Left ventricle myocardium inferior (tissue), 1 donor: ENCODE results near the gene PRKACG. TPM values are rescaled to one million over a fixed set of nuclear protein-coding genes. Genes with fewer than 3 reads are reported as not detected.

ENCODE experiments used
- DNase-seq: peaks from one replicate; pipeline ENCODE4 v3.0.0-alpha.2; 2020
- H3K27ac ChIP-seq: fragments of 200-600 bp; replicated peaks from 2 replicates; pipeline ENCODE4 v1.8.0; 2021
- H3K27me3 ChIP-seq: fragments of 200-600 bp; 2 replicates; pipeline ENCODE4 v1.8.0; 2021; ENCODE audit warnings: low read depth
- H3K36me3 ChIP-seq: fragments of 200-600 bp; 2 replicates; pipeline ENCODE4 v1.8.0; 2021
- H3K4me1 ChIP-seq: fragments of 200-600 bp; 2 replicates; pipeline ENCODE4 v1.8.0; 2021
- H3K4me3 ChIP-seq: fragments of 200-600 bp; 2 replicates; pipeline ENCODE4 v1.8.0; 2021; ENCODE audit warnings: mild to moderate bottlenecking, moderate library complexity
- H3K9me3 ChIP-seq: fragments of 200-600 bp; replicated peaks from 2 replicates; pipeline ENCODE4 v1.8.0; 2021
- CTCF ChIP-seq: fragments of 200-600 bp; IDR thresholded peaks from 2 replicates; pipeline ENCODE4 v1.8.0; 2021; ENCODE audit warnings: antibody characterized with exemption, mild to moderate bottlenecking, borderline replicate concordance
- intact Hi-C: fragments of 100-400 bp; cut with micrococcal nuclease; formaldehyde crosslinking; loops from one replicate; pipeline ENCODE4 v1.11.0; 2022
- total RNA-seq: library from RNA; stranded (reverse); fragmentation: NEBNext Ultra II Directional; extraction: Animal tissue kit (Norgen Biotek cat#: 25700); gene quantifications from one replicate; pipeline ENCODE4 v1.2.1, GENCODE V29; 2021
- donor health status: DM: no; HTN: yes; CAD: no; lungs with severe emphysema.

The PRKACG gene
- total RNA-seq, 1 donor from 2014 or later = not detected

GRCh38 chr9:68975365-68976043 is 38.4 kb downstream of the PRKACG start:
- H3K36me3 ChIP-seq = no peaks in the 10 kb centered on the region
- H3K27ac ChIP-seq = peak overlapping the region; percentile 79
- no peaks in the 10 kb centered on the region for H3K9me3 ChIP-seq
- intact Hi-C loops = no loop called here
- H3K4me1 ChIP-seq = peaks cover 38% of the 10 kb centered on the region
- no peaks in the 10 kb centered on the region for H3K27me3 ChIP-seq
- no peak for TF ChIP-seq CTCF
- peak overlapping the region; percentile 61 for H3K4me3 ChIP-seq
- DNase-seq = no peak

GRCh38 chr9:68974901-68975300 is 39.0 kb downstream of the PRKACG start:
- Histone ChIP-seq H3K9me3 (no peaks in the 10 kb centered on the region), H3K4me3 (peak overlapping the region; percentile 61), H3K27me3 (no peaks in the 10 kb centered on the region), H3K4me1 (peaks cover 38% of the 10 kb centered on the region), H3K36me3 (no peaks in the 10 kb centered on the region), H3K27ac (peak overlapping the region; percentile 79)
- TF ChIP-seq CTCF = no peak
- DNase-seq = no peak
- intact Hi-C loops = no loop called here

- no peak for DNase-seq
- Histone ChIP-seq H3K27ac (peak overlapping the region; percentile 79), H3K4me1 (peaks cover 39% of the 10 kb centered on the region), H3K4me3 (peak overlapping the region; percentile 61), H3K36me3 (no peaks in the 10 kb centered on the region), H3K27me3 (no peaks in the 10 kb centered on the region), H3K9me3 (no peaks in the 10 kb centered on the region)
- intact Hi-C loops = no loop called here
- no peak for TF ChIP-seq CTCF
Observed at GRCh38 chr9:68974431-68974830, 39.5 kb downstream of the PRKACG start.

GRCh38 chr9:68973619-68974018 is 40.3 kb downstream of the PRKACG start:
- Histone ChIP-seq H3K4me3 (peak overlapping the region; percentile 61), H3K27me3 (no peaks in the 10 kb centered on the region), H3K4me1 (peaks cover 31% of the 10 kb centered on the region), H3K36me3 (no peaks in the 10 kb centered on the region), H3K9me3 (no peaks in the 10 kb centered on the region), H3K27ac (peak overlapping the region; percentile 79)
- DNase-seq = peak; percentile 49
- TF ChIP-seq CTCF = no peak
- intact Hi-C loops = no loop called here

- H3K4me1 ChIP-seq = peaks cover 17% of the 10 kb centered on the region
- H3K27ac ChIP-seq = no peak overlapping the region
Observed at GRCh38 chr9:68970151-68970550, 43.8 kb downstream of the PRKACG start.

More at GRCh38 chr9:68970151-68970550, 43.8 kb downstream of the PRKACG start:
- H3K4me3 ChIP-seq = no peak overlapping the region
- intact Hi-C loops = no loop called here
- DNase-seq = no peak
- TF ChIP-seq CTCF = no peak
- H3K9me3 ChIP-seq = no peaks in the 10 kb centered on the region
- H3K36me3 ChIP-seq = no peaks in the 10 kb centered on the region
- H3K27me3 ChIP-seq = no peaks in the 10 kb centered on the region
